ENCODE measurements around the gene TOMM20.

The TOMM20 gene

GRCh38 chr1:235136111-235136510 lies 7.5 kb upstream of the TOMM20 start:
- in situ Hi-C loops (cut with MboI; ENCODE audit: low sequenced_read_pairs, unreplicated experiment) = no loop called here
- no peak for DNase-seq (ENCODE audit: low spot score)
- TF ChIP-seq CTCF (IDR thresholded peaks at IDR 0.05; ENCODE audit: borderline replicate concordance, control extremely low read depth, extremely low read depth, insufficient read depth, missing control alignments) = no peak

DNA sequence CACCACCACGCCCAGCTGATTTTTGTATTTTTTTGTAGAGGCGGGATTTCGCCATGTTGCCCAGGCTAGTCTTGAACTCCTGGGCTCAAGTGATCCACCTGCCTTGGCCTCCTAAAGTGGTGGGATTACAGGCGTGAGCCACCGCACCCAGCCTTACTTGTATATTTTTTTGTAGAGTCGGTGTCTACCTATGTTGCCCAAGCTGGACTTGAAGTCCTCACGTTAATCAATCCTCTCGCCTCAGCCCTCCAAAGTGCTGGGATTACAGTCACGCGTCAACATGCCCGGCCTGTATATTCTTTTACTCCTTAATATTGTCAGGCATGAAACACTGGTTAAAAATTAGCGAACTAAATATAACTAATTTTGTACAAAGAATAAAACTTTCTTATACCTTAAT lies 5.5 kb upstream of the TOMM20 start:
- in situ Hi-C loops (cut with MboI; ENCODE audit: low sequenced_read_pairs, unreplicated experiment) = no loop called here
- no peak for TF ChIP-seq CTCF (IDR thresholded peaks at IDR 0.05; ENCODE audit: borderline replicate concordance, control extremely low read depth, extremely low read depth, insufficient read depth, missing control alignments)
- DNase-seq (ENCODE audit: low spot score) = no peak

GRCh38 chr1:235133086-235133485 lies 4.4 kb upstream of the TOMM20 start:
- in situ Hi-C loops (cut with MboI; ENCODE audit: low sequenced_read_pairs, unreplicated experiment) = no loop called here
- TF ChIP-seq CTCF (IDR thresholded peaks at IDR 0.05; ENCODE audit: borderline replicate concordance, control extremely low read depth, extremely low read depth, insufficient read depth, missing control alignments) = no peak

DNA sequence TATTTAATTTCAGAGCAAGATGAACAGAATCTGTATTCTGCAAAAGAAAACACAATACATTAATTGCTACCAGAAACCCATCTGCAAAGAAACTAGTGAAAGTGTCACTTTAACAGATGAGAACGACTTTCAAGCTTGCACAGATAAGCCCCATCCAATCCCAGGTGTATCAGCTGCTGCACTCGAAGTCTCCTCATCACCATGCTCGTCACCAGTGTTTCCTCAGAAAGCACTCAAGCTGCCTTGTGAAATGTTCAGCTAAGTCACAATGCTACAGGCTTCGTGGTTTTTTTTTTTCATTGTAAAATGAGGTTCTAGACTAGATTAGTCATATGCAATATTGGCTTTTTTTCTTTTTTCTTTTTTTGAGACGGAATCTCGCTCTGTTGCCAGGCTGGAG lies 3.3 kb upstream of the TOMM20 start:
- in situ Hi-C loops (cut with MboI; ENCODE audit: low sequenced_read_pairs, unreplicated experiment) = no loop called here
- DNase-seq (ENCODE audit: low spot score) = no peak
- TF ChIP-seq CTCF (IDR thresholded peaks at IDR 0.05; ENCODE audit: borderline replicate concordance, control extremely low read depth, extremely low read depth, insufficient read depth, missing control alignments) = no peak

More at GRCh38 chr1:235133086-235133485, 4.4 kb upstream of the TOMM20 start:
- no peak for DNase-seq (ENCODE audit: low spot score)

DNA sequence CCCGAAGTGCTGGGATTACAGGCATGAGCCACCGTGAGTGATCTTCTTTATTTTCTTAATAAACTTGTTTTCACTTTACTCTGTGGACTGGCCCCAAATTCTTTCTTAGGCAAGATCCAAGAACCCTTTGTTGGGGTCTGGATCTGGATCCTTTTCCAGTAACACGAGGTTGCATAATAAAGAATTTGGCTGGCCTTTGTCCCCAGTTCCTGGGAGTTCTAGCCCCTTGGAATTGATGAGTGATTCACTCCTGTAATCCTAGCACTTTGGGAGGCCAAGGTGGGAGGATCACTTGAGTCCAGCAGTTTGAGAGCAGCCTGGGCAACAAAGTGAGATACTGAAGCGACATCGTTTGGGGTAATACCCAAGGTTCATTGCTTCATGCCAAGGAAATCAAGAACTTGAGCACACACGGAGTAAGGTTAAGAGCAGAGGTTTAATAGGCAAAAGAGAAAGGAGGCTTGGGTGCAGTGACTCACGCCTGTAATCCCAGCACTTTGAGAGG lies 2.2 kb upstream of the TOMM20 start:
- in situ Hi-C loops (cut with MboI; ENCODE audit: low sequenced_read_pairs, unreplicated experiment) = no loop called here
- DNase-seq (ENCODE audit: low spot score) = no peak
- no peak for TF ChIP-seq CTCF (IDR thresholded peaks at IDR 0.05; ENCODE audit: borderline replicate concordance, control extremely low read depth, extremely low read depth, insufficient read depth, missing control alignments)

GRCh38 chr1:235129774-235130570 lies 1.3 kb upstream of the TOMM20 start:
- in situ Hi-C loops (cut with MboI; ENCODE audit: low sequenced_read_pairs, unreplicated experiment) = no loop called here
- no peak for TF ChIP-seq CTCF (IDR thresholded peaks at IDR 0.05; ENCODE audit: borderline replicate concordance, control extremely low read depth, extremely low read depth, insufficient read depth, missing control alignments)
- no peak for DNase-seq (ENCODE audit: low spot score)

All from GM13976 (cell line).